Spleen (tissue), 7 donors: ENCODE results near the gene GRIP1.

Source experiments
- CTCF ChIP-seq, 11 experiments: fragments of 200-600 bp in 7 of 11; fragments of 450-650 bp in 4 of 11; sonication (generic) in 4 of 11; IDR thresholded peaks in 8 of 11; conservative IDR thresholded peaks in 3 of 11; 1 replicate in 7 of 11; 2 replicates in 4 of 11; pipeline versions ENCODE4 v1.4.0 to v1.8.0; 2016 to 2021; ENCODE audit warnings: antibody characterized with exemption in 11 of 11, inconsistent platforms in 4 of 11, mild to moderate bottlenecking in 1 of 11
- POLR2A ChIP-seq, 3 donors: fragments of 450-650 bp; IDR thresholded peaks; one replicate each; pipeline ENCODE4 v1.5.1; 2017; ENCODE audit warnings: antibody characterized with exemption in 3 of 3, mild to moderate bottlenecking in 1 of 3
- donor health status: DM: no; HTN: no; CAD: no; lungs with moderate emphysema.
- donor health status: DM: no; HTN: no; CAD: no.
- donor health status: DM: no; HTN: no; CAD: no.

GRCh38 chr12:66644151-66644550 is 34.7 kb downstream of the GRIP1 start:
- TF ChIP-seq CTCF (IDR thresholded peaks at IDR 0.05 in 8 of 11, conservative IDR thresholded peaks at IDR 0.05 in 3 of 11) (no peak), POLR2A (IDR thresholded peaks at IDR 0.05) (no peak)
